Endometrium (tissue), 2 donors: ENCODE data around the gene SPRED2.
A peak's percentile ranks its signal among the peaks of the same experiment; 100 is the strongest.

ENCODE experiments used
- FAIRE-seq: peaks from 2 replicates; lab custom pipeline; 2012; peaks lifted over from hg19 to GRCh38; lab: Jason Lieb, UNC
- donor health status: control.
- donor health status: control.

SPRED2 gene

DNA sequence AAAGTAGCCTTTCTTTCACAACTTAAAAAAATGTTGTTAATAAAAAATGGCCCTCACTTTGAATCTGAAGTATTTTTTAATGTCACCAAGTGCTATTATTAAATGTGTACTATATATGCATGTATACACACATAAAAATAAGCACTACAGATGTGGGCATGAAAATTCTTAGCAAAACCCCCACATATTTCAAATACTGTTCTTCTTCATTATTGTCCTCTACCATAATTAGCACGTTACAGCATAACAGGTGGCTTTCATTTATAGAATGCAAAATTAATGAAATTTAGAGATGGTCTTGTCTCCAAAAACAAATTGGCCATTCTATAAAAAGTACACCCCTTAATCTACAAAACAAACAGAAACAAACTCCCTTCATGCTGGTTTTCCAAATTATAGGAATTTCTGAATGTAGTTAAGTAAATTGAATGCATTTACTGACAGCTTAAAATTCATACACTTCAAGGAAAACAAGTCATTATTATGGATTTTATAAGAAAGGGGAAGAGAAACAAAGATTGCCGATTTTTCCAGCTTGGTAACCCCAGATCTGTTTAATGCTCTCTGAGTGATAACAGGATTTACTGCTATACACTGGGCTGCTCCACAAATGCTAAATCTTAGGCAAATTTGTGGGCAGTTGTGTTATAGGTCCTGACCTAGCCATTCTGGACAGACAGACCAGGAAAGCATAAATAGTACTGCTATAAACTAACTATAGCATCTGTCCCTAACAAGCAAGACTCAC lies 67.2 kb downstream of the SPRED2 start:
- no peak for FAIRE-seq

DNA sequence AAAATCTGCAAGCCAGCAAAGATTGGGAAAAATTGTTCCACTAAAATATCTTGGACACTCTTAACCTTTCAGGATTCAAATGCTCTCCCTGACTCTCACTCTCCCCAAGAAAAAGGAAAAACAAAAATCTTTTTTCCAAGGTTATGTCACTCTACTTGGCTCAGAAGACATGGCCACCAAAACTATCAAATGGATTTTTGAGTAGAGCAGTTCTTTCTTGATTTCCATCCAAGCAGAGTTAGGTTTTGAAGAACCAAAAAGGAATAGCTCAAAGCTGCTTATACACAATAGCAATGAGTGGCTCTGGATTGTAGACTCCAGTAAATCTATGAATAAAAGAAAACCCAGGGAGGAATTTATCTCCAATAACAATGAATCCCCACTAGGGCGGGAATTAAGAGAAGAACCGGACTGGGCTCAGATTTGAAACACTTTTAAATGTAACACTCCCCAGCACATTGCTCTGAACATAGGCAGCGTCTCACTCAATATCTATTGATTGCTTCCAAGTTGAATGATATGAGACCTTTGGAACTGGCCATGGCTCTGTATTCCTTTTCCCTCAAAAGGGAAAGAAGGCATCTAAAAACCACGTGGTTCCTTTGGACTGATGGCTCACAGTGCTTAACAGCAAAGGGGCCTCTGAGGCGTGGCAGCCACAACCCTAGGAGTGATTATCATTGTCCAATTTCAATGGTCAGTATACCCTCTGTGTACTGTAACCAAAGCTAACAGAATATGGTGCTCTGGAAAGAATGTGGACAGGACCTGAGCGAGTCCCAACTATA lies 68.3 kb downstream of the SPRED2 start:
- FAIRE-seq, result no peak

DNA sequence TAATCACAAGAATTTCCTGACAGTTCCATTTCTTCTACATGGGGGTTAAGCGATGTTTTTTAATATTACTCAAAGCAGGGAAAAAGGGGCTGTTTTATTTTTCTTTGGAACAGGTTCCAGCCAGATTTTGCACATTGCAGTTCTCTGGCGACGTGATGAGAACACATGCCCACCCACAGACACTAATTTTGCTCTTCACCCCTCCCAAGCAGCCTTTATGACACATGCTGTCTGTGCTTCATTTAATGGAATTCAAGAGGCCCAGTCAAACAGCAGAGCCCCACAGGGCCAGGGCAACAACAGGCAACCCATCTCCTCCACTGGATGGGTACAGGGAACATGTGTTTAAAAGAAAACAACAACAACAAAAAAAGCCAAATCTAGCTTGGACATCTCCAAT lies 70.8 kb downstream of the SPRED2 start:
- no peak for FAIRE-seq

DNA sequence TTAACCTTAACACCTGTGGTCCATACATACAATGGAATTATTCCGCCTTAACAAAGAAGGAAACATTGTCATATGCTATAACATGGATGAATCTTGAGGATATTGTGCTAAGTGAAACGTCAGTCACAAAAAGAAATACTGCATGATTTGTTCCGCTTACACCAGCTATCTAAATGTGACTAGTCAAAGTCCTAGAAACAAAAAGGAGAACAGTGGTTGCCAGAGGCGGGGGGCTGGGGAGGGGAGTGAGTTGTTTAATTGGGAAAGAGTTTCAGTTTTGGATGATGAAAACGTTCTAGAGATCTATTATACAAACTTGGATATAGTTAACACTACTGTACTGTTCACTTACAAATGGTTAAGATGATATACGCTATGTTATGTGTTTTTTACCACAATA lies 72.0 kb downstream of the SPRED2 start:
- FAIRE-seq, result no peak

DNA sequence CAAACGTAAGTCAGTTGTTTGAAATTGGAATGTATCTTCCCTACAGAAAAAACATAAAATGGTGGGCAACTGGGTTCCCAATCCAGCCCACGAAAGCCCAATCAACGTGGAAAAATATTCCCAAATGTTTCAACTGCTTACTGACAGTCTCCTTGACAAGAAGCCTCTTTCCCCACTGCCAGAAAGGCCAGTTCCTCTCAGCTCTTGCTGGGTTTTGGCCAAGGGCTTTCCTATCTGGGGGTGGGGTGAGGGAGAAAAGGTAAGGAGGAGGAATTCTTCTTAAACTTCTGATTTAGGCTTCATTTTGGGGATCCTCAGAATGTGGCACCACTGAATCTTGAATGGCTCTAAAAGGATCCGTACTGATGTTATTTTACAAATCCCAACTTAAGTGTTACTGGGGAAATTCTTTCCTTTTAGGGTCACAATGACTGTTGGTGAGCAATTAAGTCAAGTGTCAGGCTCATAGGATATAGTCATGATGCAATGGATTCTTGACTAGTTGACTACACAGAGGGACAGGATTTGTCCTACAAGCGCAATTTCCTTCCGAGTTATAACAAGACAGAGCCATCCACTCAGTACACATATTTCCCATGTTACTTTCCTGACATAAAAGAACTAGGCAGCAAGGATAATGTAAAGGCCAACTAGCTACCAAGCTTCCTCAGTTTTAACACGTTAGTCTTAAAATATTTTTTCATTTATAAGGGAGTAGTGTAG lies 73.6 kb downstream of the SPRED2 start:
- no peak for FAIRE-seq

DNA sequence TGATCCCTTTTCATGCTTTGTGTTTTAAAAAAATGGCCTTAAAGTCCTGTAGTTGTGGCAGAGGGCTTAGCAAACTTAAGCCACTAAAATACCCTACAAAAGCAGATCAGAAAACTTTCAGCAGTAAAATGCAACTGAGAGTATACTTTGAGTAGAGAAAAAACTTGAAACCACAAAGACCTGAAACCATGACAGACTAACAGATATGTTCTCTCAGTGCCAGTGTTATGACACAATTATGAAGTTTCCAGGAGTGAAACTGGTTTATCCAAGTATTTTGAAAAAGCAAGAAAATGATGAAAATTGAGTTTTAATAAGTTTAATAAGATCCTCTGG lies 74.5 kb downstream of the SPRED2 start:
- no peak for FAIRE-seq

DNA sequence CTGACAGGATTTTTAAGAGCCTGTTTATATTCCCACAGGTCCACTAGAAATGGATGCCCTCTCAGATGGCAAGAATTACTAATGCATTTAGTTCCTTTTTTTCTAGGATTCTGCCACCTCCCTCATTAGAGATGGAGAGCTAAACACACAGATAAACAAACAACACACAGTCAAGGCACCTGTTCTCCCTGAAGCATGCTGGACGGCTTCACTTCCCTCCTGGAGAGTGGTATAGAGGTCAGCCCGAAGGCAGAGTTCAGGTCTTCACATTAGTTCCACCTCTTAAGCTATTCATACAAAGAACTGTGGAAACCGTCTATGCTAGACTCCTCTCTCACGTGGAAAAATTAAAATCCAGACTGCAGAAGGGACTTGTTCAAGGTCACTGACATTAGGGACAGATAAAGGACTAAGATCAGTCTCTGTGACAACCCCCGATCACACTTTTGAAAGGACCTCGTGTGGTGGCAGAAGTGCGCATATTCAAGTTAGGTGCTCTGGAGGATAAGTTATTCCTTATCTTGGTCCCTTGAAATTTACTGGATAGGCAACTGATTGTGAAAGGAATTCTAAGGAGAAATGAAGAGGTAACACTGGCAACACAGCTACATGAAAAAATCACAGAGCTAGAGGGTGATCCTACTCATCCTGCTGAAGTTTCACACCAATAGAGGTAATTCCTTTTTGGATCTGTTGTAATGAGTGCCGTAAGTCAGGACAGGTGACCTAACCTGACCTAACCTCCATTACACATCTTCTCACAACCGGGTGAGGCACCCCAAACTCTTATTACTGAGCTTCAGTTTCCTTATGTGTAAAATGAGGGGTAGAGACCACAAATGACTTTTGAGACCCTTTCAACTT lies 75.1 kb downstream of the SPRED2 start:
- FAIRE-seq, result no peak

DNA sequence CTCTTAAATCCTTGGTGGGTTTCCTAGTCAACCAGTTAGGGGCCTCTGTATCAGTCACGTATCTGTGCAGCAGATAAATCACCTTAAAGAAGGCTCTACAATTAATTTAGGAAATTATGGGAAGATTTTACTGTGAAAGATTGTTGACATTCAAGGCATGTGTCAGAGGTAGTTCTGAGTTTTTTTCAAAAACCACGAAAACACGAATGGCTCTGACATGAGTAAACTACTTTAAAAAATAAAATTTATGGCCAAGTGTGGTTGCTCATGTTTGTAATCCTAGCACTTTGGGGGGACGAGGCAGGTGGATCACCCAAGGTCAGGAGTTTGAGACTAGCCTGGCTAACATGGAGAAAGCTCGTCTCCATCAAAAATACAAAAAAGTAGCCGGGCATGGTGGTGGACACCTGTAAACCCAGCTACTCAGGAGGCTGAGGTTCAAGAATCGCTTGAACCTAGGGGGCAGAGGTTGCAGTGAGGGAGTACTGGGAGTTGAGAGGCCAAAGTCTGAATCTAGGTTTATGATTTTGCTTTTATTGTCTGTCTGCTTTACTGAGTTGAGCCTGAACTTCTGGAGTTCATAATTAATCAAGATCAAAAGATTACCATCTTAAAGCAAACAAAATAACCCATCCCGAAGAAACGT lies 77.1 kb downstream of the SPRED2 start:
- FAIRE-seq, result no peak

DNA sequence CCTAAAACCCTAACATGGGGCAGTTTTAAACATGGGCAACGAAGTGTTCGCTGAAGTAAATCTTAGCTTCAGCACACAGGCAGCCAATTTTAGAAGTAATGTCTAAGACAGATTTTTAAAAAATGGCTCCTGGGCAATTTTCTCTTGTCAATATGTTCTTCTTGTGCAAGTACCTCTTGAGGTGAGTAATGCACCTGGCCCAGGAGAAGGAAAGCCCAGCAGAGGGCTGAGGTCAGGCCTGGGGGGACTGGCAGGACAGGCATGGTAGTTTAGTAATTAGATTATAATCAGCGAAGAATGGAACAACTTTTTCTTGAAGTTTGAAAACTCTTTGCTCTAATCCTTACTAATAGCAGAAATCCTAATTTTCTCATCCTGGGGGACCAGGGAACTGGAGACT lies 77.6 kb downstream of the SPRED2 start:
- no peak for FAIRE-seq

DNA sequence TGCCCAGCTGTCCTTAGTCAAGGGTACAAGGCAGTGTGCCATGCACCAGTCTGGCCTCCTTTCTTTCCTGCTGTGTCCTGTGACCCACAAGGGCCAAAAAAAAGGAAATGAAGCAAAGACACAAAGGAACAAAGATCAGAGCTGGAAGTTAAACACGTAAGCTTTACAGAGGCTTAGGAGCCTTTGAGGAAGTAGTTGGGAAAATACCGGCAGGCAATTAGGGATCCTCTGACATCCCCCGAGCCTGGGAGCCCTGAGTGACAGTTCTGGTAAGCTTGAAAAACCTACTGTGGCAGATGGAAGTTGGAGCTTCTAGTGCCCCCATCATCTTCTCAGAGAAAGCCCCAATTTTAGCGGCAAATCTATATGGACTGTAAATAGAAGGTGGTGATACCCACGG lies 78.5 kb downstream of the SPRED2 start:
- FAIRE-seq, result no peak

DNA sequence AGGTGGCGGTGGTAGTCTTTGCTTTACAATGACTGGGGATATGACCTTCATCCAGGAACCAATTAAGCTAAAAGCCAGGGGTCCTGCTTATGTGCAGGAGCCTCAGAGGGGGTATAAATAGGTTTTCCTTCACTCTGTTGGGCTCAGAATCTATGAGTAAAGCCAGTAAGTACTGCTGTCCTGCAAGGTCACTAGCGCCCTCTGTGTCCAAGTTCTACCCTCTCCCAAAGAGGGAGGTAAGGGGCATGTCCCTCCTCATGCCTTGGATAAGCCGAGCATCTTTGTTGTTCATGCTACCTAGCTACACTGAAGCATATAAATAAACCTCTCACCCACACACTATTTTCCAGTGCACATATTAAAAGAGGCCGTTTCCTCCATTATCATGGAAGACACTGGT lies 79.4 kb downstream of the SPRED2 start:
- no peak for FAIRE-seq

DNA sequence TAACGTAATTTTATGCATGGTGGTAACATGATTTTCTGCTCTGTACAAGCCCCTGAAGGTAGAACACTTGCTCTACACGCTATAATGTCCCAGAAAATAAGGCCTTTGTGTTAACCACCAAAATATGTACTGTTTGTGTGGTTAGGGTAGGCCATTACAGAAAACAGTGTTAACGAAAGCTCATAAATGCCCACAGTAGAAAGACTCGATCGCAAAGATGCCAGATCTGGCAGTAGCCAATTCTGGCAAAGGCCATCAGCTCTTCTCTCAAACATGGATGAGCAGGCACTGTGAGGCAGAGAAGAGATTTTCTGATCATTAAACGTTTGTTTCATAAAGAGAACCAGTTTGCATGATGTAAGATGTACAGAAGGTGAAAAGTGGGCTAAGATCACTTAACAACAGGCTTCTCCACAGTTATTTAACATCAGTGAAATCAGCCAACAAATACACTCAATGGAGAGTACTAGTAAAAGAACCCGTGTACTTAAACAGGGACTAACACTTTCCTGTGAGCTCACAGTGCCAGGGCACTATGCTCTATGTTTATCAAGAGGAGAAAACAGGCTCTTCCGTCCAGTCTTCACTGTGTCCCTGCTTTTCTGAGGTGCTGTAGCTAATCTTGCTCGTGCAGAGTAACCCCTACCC lies 80.3 kb downstream of the SPRED2 start:
- FAIRE-seq, result no peak

DNA sequence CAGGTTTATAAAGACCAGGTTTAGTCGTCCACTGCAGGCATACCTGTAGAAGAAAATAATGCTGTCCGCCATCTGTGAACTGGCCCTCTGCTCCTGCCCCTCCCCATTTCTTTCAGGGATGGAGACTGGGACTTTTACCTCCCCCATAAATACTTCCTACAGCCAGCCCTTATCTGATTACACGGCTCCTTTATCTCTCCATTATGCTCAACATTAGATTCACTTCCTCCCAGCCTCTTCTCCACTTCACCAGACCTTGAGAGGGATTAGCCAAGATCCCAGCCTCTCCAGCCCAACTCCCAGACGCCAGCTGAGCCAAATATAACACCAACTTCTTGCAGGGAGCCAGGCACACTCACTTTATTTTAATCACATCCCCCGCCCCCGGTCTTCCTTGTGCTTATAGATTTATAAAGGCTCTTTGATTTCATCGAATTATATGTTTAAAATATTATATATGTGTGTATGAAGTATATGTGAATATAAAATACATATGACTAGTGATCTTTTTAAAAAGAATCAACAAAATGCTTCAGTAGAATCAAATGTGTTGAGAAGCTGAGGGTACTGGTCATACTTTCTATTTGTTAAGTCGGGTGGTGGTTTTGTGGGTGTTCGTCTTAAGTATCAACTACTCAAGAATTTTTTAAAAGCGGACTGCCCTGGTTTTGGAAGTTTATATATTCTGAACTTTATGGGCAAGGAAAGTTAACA lies 81.0 kb downstream of the SPRED2 start:
- no peak for FAIRE-seq

DNA sequence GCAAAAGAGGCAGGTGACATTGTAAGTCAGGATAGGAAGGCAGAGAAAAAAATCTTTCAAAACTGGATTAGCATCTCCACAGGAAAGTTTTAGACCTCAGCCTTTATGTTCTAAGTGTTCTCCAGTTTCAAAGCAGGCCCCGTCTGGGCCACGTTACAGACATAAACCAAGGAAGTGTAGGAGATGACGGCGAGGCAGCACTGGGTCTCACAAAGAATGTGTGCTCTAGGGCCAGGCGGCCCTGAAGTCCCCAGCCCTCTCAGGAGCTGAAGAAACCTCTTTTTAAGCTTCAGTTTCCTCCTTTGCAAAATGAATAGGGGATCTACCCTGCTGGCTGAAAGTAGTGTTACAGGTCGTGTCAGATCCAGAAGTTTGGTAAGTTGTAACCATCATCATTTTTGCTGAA lies 81.7 kb downstream of the SPRED2 start:
- no peak for FAIRE-seq

DNA sequence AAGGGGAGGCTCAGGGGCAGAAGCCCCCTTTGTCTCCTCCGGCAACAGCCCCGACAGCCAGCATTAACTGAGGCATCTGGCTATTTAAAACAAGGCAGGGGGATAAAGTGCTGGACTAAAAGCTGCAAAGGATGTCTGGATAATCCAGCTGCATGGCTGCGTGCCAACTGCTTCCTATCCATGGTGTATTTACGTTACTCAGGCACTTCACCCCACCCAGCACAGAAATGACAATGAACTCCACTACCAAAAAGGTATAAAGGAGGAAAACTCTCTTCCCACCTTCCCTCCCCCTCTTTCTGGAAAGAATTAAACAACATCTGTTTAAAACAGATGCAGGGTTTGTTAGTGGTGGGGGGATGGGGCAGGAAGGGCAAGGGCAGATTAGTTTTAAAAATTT lies 82.5 kb downstream of the SPRED2 start:
- FAIRE-seq, result peak; percentile 83

DNA sequence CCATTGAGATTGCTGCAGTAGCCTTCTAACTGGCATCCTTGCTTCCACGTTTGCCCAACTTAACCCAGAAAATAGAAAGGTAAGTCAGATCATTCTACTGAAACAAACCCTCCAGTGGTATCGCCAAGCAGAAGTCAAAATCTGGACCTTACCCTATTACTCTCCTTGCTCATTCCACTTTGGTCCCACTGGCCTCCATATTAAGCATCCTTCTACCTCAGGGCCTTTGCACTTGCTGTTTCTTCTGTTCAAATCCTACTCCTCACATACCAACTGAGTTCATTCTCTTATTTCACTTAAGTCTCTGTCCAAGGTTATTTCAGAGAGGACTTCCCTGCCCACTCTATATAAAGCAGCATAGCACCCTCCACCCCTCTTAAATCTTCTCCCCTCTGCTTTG lies 84.5 kb downstream of the SPRED2 start:
- no peak for FAIRE-seq

DNA sequence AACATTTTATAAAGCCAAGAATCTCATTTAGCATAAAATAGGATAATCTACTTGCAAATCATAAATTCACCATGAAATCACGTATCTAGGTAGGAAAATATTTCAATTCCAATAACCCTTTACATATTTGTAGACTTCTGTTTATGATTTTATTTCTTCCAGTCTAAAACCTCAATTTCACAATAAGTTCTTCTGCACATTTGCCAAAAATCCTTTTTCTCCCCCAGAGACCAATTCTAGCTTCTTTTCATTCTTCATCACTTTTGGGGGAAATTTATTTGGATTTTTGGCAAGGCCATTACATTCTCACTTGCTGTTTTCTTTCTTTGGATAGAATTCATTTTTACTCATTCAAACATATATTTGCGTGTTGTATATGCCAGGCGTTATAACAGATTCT lies 86.8 kb downstream of the SPRED2 start:
- no peak for FAIRE-seq

DNA sequence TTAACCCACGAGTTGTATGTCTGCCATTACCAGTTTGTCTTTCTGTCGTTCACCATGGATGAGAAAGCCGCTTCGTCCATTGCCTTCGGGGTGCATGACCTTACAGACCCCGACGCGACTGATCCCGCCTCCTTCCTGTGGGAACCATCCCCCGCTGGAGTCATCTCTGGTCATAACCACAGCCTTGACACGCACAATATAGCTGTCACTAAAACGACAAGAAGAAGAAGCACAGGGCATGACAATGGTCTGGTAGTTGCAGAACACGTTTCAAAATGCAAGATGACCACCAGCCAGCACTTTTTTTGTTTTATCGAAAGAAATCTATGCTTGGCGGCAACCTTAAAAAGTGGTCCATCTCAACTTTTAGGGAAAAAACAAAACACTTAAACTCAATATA lies 87.7 kb downstream of the SPRED2 start:
- no peak for FAIRE-seq

DNA sequence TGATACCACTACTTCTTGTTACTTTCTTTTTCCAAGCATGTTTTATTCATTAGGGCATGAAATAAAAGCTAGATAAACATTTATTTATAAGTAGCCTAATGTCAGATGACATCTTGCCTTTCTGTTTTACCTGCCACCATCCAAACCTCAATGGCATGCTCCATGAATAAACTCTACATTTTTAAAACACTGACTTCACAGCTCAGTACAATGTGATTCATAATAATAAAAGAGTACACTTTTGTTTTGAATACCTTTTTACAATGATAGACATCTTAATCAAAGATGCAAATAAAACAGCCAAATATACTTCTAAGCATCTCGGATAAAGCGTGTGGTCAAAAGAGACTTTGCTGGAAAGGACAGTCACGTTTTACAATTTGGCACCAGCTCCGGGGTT lies 88.2 kb downstream of the SPRED2 start:
- no peak for FAIRE-seq

DNA sequence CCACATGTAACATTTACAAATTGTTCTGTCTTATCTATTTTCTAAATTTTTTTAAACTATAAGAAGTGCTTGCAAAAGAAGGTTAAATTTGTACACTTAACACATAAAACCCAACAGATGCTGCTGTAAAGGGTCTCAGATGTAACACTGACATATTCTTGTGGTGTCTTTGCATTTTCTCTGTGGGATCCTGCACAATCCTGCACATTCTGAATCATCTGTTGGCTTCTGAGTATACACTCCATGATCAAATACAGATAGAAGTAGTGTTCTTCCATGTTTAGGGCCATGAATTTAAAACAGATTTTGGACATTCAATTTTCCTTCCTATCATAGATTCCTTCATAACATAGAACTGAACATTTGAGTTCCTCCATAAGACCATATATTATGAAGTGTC lies 89.0 kb downstream of the SPRED2 start:
- FAIRE-seq, result no peak
